Measurements from ENCODE around the gene UNCX. TPM values are rescaled to one million over a fixed set of nuclear protein-coding genes. Genes with fewer than 3 reads are reported as not detected.

The UNCX gene
- total RNA-seq, 1 experiment from 2014 or later, result not detected

- no peak overlapping the region for H3K4me3 ChIP-seq (replicated peaks in 1 of 2; ENCODE audit: low read depth in 1 of 2, low read length in 2 of 2)
- H3K79me2 ChIP-seq (ENCODE audit: insufficient read depth, low read length), result no peaks in the 10 kb centered on the region
- no peaks in the 10 kb centered on the region for H3K27me3 ChIP-seq (ENCODE audit: insufficient read depth, low read length)
- no peaks in the 10 kb centered on the region for H3K9me3 ChIP-seq (ENCODE audit: control insufficient read depth in 1 of 2, insufficient read depth in 1 of 2, low read depth in 1 of 2, low read length in 2 of 2)
- intact Hi-C loops (cut with micrococcal nuclease), result no loop called here
- H3K4me1 ChIP-seq (ENCODE audit: control insufficient read depth in 1 of 2, insufficient read depth in 2 of 2, low read length in 2 of 2), result no peaks in the 10 kb centered on the region
- no peak for DNase-seq (ENCODE audit: low read depth, low spot score)
- H3K4me2 ChIP-seq (ENCODE audit: low read length), result no peak overlapping the region
- ChIA-PET RAD21 (ENCODE audit: low non-redundant PET in 1 of 2, low total read pairs in 2 of 2, uncharacterized antibody in 2 of 2, unreplicated experiment in 2 of 2) (no interaction called here), POLR2A (no interaction called here), CTCF (no interaction called here)
- H3K27ac ChIP-seq (ENCODE audit: low read depth, low read length), result no peak overlapping the region
- no peaks in the 10 kb centered on the region for H4K20me1 ChIP-seq (ENCODE audit: insufficient read depth)
- no peak overlapping the region for H3K9ac ChIP-seq (ENCODE audit: low read length)
- no peaks in the 10 kb centered on the region for H3K36me3 ChIP-seq (ENCODE audit: control insufficient read depth in 1 of 2, insufficient read depth in 2 of 2, low read length in 2 of 2)
- ATAC-seq, result no peak
- H3K9me2 ChIP-seq (ENCODE audit: insufficient read depth), result no peaks in the 10 kb centered on the region
- TF ChIP-seq ZNF274 (IDR thresholded peaks at IDR 0.05; ENCODE audit: low read depth, low read length) (no peak), EZH2 (IDR thresholded peaks at IDR 0.05) (no peak), ELF1 (IDR thresholded peaks at IDR 0.05; ENCODE audit: borderline replicate concordance, low read depth) (no peak), YY1 (IDR thresholded peaks at IDR 0.05; ENCODE audit: extremely low read depth, insufficient replicate concordance, low read depth, low read length) (no peak), POLR2AphosphoS5 (IDR thresholded peaks at IDR 0.05; ENCODE audit: low read depth, low read length) (no peak), SRF (IDR thresholded peaks at IDR 0.05; ENCODE audit: low read depth) (no peak), ZBTB33 (IDR thresholded peaks at IDR 0.05; ENCODE audit: extremely low read depth, insufficient replicate concordance, low read length) (no peak), ATF3 (IDR thresholded peaks at IDR 0.05) (no peak), POLR2A (IDR thresholded peaks at IDR 0.05; ENCODE audit: borderline replicate concordance, extremely low read depth, insufficient read depth, insufficient read length) (no peak), SIN3A (IDR thresholded peaks at IDR 0.05; ENCODE audit: low read depth) (no peak), RAD21 (IDR thresholded peaks at IDR 0.05; ENCODE audit: low read depth) (no peak), FOSL1 (IDR thresholded peaks at IDR 0.05; ENCODE audit: low read depth) (no peak), CBX3 (IDR thresholded peaks at IDR 0.05; ENCODE audit: low read depth) (no peak), EZH2phosphoT487 (IDR thresholded peaks at IDR 0.05; ENCODE audit: borderline replicate concordance) (no peak), TCF7L2 (IDR thresholded peaks at IDR 0.05; ENCODE audit: borderline replicate concordance, extremely low read depth, insufficient read depth, insufficient read length) (no peak), ZFX (IDR thresholded peaks at IDR 0.05) (no peak), JUND (IDR thresholded peaks at IDR 0.05) (no peak)
- TF ChIP-seq, protein P1, sequence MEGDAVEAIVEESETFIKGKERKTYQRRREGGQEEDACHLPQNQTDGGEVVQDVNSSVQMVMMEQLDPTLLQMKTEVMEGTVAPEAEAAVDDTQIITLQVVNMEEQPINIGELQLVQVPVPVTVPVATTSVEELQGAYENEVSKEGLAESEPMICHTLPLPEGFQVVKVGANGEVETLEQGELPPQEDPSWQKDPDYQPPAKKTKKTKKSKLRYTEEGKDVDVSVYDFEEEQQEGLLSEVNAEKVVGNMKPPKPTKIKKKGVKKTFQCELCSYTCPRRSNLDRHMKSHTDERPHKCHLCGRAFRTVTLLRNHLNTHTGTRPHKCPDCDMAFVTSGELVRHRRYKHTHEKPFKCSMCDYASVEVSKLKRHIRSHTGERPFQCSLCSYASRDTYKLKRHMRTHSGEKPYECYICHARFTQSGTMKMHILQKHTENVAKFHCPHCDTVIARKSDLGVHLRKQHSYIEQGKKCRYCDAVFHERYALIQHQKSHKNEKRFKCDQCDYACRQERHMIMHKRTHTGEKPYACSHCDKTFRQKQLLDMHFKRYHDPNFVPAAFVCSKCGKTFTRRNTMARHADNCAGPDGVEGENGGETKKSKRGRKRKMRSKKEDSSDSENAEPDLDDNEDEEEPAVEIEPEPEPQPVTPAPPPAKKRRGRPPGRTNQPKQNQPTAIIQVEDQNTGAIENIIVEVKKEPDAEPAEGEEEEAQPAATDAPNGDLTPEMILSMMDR (IDR thresholded peaks at IDR 0.05 in 2 of 3, conservative IDR thresholded peaks at IDR 0.05 in 1 of 3; ENCODE audit: borderline replicate concordance in 1 of 3, insufficient read depth in 1 of 3, low read depth in 2 of 3, low read length in 2 of 3), result no peak
- TF ChIP-seq, protein P2, sequence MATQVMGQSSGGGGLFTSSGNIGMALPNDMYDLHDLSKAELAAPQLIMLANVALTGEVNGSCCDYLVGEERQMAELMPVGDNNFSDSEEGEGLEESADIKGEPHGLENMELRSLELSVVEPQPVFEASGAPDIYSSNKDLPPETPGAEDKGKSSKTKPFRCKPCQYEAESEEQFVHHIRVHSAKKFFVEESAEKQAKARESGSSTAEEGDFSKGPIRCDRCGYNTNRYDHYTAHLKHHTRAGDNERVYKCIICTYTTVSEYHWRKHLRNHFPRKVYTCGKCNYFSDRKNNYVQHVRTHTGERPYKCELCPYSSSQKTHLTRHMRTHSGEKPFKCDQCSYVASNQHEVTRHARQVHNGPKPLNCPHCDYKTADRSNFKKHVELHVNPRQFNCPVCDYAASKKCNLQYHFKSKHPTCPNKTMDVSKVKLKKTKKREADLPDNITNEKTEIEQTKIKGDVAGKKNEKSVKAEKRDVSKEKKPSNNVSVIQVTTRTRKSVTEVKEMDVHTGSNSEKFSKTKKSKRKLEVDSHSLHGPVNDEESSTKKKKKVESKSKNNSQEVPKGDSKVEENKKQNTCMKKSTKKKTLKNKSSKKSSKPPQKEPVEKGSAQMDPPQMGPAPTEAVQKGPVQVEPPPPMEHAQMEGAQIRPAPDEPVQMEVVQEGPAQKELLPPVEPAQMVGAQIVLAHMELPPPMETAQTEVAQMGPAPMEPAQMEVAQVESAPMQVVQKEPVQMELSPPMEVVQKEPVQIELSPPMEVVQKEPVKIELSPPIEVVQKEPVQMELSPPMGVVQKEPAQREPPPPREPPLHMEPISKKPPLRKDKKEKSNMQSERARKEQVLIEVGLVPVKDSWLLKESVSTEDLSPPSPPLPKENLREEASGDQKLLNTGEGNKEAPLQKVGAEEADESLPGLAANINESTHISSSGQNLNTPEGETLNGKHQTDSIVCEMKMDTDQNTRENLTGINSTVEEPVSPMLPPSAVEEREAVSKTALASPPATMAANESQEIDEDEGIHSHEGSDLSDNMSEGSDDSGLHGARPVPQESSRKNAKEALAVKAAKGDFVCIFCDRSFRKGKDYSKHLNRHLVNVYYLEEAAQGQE (IDR thresholded peaks at IDR 0.05; ENCODE audit: low read depth), result no peak
- TF ChIP-seq, protein P3, sequence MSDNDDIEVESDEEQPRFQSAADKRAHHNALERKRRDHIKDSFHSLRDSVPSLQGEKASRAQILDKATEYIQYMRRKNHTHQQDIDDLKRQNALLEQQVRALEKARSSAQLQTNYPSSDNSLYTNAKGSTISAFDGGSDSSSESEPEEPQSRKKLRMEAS (IDR thresholded peaks at IDR 0.05), result no peak
- BruUV-seq (replicated peaks), result no TSS peak
- H2AFZ ChIP-seq (ENCODE audit: low read depth, low read length, poor library complexity, severe bottlenecking), result no peak overlapping the region
Observed at GRCh38 chr7:1283941-1284742, 51.5 kb downstream of the UNCX start.

Data from HCT116 (cell line).